Astrocyte (in vitro differentiated cells and primary cell): ENCODE results near the gene PDE8A.

Source experiments
- EZH2 ChIP-seq: IDR thresholded peaks from 2 replicates; pipeline ENCODE4 v1.6.1; 2012; ENCODE audit warnings: mild to moderate bottlenecking, low read length, inconsistent platforms; ENCODE audit not compliant: insufficient read depth
- TF ChIP-seq, protein P1 (sequence below): IDR thresholded peaks from 2 replicates; pipeline ENCODE4 v1.5.1; 2011; ENCODE audit warnings: low read depth, mild to moderate bottlenecking, inconsistent platforms, low read length, moderate library complexity; ENCODE audit not compliant: insufficient read depth

DNA sequence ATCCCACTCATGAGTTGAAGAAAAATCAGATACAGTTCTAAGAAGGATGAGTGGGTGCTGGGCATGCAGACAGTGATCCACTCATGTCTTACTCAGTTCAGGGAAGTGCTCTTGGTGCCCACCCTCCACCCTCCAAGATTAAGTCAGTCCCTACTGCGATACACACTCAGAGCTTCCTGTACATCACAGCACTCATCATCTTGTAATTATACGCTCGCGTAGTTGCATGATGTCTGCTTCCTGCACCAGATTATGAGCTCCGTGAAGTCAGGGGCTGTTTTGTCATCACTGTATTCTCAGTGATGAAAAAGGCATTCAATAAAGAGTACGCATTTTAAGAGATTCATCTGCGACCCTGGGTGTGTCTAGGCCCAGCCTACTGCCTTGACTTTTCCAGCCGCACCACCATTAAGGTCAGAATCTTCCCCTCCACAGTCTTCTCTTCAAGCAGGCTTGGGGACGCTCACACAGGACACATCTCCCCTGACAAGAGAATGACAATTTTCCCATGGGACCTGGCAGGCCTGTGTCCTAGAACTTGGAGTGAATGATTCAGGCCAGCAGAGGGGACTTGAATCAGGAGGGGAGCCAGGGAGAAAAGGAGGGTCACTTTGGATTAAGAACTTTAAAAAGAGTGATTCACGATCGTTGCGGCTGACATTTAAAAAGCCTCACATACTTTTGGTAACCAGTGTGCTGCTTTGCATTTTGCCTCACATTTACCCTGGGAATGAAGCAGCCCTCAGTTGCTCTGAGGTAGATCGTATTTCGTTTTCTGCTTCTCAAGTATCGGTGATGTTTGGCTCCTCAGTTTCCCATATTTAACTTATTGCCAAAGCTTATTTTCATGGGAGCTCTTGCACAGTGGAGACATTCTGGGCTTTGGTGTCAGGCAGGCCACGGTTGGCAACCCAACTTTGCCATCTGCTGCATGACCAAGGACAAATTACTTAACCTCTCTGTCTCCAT lies 7.9 kb upstream of the PDE8A start:
- TF ChIP-seq, protein P1, sequence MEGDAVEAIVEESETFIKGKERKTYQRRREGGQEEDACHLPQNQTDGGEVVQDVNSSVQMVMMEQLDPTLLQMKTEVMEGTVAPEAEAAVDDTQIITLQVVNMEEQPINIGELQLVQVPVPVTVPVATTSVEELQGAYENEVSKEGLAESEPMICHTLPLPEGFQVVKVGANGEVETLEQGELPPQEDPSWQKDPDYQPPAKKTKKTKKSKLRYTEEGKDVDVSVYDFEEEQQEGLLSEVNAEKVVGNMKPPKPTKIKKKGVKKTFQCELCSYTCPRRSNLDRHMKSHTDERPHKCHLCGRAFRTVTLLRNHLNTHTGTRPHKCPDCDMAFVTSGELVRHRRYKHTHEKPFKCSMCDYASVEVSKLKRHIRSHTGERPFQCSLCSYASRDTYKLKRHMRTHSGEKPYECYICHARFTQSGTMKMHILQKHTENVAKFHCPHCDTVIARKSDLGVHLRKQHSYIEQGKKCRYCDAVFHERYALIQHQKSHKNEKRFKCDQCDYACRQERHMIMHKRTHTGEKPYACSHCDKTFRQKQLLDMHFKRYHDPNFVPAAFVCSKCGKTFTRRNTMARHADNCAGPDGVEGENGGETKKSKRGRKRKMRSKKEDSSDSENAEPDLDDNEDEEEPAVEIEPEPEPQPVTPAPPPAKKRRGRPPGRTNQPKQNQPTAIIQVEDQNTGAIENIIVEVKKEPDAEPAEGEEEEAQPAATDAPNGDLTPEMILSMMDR = no peak
- TF ChIP-seq EZH2 = no peak
